Activated naive CD8-positive, alpha-beta T cell treated with anti-CD3 and anti-CD28 coated beads, Interleukin-2, amount 50 U/mL, for 16 hours (primary cell): Measurements from ENCODE around the gene ORC5.

ENCODE experiments used
- DNase-seq: peaks from one replicate; pipeline ENCODE4 v3.0.0-alpha.2; 2020; ENCODE audit warnings: low read depth, low spot score

Gene ORC5

DNA sequence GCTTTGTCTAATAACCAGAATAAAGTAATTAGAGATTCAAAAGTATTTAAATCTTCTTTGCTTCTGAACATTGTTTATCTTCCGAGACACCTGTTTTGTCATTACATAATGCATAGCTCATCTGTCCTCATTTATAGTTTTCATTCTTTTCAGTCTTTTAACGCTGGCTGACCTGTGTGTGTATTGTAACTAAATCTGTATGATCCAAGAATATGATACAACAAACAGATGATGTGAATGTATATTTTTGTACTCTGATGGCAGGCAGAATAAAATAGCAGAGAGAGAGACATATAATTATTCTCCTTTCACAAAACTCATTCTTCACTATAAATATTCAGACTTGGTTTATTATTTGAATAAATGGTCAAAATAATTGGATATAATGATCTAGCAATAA lies 80.6 kb downstream of the ORC5 start:
- no peak for DNase-seq

- DNase-seq = no peak
Observed at GRCh38 chr7:104126411-104126841, 81.4 kb downstream of the ORC5 start.

GRCh38 chr7:104124893-104125477 lies 82.8 kb downstream of the ORC5 start:
- no peak for DNase-seq

GRCh38 chr7:104124469-104124868 lies 83.3 kb downstream of the ORC5 start:
- DNase-seq = no peak

DNA sequence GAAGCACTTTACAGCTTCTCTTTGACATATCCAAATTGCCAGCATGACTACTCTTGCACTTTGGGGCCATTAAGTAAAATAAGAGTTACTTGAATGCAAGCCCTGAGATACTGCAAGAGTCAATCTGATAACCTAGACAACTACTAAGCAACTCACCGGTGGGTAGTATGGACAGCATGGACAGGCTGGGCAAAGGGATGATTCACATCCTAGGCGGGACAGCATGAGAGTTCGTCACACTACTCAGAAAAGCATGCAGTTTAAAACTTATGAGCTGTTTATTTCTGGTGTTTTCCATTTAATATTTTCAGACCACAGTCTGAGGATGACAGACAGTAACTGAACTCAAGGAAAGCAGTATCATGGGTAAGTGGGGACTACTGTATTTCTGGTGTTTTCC lies 84.0 kb downstream of the ORC5 start:
- no peak for DNase-seq

GRCh38 chr7:104113788-104114187 lies 94.0 kb downstream of the ORC5 start:
- DNase-seq = no peak

DNA sequence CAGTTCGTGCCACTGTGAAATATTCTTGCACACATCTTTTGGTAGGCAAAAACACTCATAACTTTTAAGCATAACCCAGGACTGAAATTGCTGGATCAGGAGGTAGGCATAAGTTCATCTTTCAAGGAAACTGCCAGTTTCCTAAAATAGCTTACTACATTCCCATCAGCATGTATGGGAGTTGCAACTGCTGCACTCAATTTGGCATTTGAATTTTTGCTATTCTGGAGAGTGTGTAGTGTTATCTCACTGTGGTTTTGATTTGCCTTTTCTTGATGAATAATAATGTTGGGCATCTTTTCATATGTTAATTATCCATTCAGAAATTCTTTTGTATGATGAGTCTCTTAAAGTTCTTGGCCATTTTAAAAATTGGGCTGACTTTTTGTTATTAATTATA lies 95.2 kb downstream of the ORC5 start:
- no peak for DNase-seq

DNA sequence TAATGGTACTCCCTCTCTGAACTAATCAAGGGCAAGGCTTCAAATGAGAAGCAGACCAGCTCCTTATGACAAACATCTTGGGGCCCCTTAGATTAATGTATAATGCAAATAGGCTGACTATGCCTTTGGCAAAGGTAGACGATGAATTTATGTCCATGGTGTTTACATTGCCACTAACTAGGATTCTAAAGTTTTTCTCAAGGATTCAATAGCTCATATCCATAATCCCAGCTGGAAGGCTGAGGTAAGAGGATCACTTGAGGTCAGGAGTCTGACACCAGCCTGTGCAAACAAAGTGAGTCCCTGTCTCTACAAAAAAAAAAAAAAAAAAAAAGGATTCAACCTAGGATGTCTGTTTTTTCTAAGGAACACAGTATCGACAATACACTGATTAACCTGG lies 96.5 kb downstream of the ORC5 start:
- no peak for DNase-seq

DNA sequence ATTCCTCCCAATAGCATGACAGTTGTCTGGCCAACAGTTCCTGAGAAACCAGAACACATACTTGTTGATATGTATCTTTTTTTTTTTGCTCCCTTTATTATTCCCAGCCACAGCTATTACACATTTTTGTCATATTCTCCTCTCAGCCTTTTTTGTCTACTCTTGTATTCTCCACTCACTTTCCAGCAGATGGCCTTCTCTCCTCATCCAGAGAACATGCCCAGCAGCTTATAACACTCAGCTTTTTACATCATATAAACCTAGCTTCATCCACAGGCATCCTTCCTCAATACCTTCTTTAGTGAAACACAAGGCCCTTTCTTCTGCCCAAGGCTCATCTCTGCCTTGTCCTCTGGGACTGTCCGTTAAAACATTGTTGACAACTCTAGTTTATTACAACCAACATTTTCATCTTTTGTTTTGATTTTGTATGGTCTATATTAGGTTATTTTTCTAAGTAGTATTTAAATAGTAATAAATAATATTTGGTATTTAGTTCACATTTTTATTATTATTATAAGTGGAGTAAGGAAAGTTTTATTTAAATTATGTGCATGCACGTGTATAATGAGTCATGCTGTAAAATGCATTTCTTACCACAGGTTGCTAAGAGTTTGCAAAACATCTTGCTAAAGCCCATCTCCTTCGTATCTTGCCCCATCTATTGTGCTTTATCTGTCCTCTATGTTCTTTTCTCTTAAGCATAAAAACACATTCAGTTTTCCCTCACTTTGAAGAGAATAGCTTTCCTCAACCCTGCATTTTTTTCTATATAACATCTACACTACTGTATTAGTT lies 101.5 kb downstream of the ORC5 start:
- no peak for DNase-seq

DNA sequence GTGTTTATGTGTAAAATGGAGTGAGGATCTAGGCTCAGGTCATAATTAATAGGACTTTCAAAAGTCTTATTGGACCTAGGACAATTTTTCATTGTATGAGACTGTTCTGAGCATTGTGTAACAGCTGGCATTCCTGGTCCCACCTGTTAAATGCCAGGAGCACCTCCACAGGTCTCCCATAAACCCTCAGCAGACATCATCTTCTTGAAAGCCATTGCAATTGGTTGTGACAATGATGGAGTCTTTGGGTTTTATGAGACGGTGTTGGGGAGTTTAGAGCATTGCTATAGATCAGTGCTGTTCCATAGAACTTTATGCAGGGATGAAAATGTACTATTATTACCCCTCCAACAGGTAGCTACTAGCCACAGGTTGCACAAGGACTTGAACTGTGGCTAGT lies 108.9 kb downstream of the ORC5 start:
- DNase-seq = no peak

- no peak for DNase-seq
Observed at GRCh38 chr7:104096683-104097082, 111.1 kb downstream of the ORC5 start.

- DNase-seq = no peak
Observed at GRCh38 chr7:104093127-104093526, 114.7 kb downstream of the ORC5 start.

DNA sequence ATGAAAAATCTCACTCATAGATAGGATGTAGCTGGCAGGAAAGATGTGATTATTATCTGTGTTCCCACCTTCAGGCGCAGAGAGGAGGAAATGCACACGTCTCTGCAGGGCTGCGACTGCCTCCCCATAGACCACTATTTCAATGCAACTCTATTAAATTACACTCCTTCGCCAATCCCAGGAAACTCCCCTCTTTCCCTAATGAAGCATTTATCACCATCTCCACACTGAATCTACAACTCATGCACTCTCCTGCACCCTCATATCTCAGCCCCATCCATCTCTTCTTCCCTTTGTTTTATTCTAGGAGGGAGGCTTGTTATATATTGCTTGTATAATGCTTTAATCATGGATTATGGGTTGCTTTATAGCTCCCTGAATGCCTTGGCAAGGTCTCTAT lies 116.6 kb downstream of the ORC5 start:
- DNase-seq = no peak

GRCh38 chr7:104089612-104090011 lies 118.2 kb downstream of the ORC5 start:
- no peak for DNase-seq

DNA sequence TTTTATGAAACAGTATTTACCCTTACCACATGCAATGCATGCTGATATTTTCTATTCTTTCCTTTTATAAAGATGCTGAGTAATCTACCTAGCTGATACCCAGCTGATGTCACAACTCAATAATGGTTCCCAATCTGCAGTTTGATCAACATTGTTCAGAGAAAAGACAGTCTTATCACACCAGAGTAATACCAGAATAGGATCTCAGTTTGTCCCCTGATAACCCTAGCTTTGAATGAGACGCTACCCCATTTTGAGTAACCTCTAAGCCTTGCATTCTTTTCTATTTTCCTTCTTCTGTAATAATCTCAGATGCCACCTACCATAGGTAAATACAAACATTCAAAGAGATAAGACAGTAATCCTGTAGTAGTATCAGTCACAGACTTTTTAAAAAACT lies 118.8 kb downstream of the ORC5 start:
- no peak for DNase-seq
